ENCODE results near the gene SBK3.
"Not testable (repeated sequence)": the region's sequence is repeated elsewhere in the genome, so short reads cannot be mapped to it uniquely, and the experiment has no call there.

- TF ChIP-seq POLR2A (IDR thresholded peaks at IDR 0.05; ENCODE audit: extremely low read depth, insufficient read length); CTCF (IDR thresholded peaks at IDR 0.05; ENCODE audit: low read depth, low read length); MAX (IDR thresholded peaks at IDR 0.05; ENCODE audit: low read depth, low read length); MYC (IDR thresholded peaks at IDR 0.05; ENCODE audit: low read depth, low read length): not testable (repeated sequence)
Observed at GRCh38 chr19:55582284-55582683, 36.9 kb upstream of the SBK3 start.
